SU-DHL-6 (cell line): ENCODE measurements around the gene MPC1L.

Experiments used
- H2AFZ ChIP-seq: fragments of 200-600 bp; sonication (generic); 2 replicates; pipeline ENCODE4 v1.6.1; 2014; ENCODE audit warnings: low read depth, mild to moderate bottlenecking, moderate library complexity, mixed read lengths, antibody characterized with exemption, low read length; ENCODE audit not compliant: severe bottlenecking
- H3F3A ChIP-seq: fragments of 200-600 bp; shearing (Covaris generic); 2 replicates; pipeline ENCODE4 v1.6.0; 2016; ENCODE audit warnings: antibody characterized with exemption, mild to moderate bottlenecking; ENCODE audit not compliant: insufficient read depth
- H3K27ac ChIP-seq: fragments of 200-600 bp; sonication (generic); 2 replicates; pipeline ENCODE4 v1.5.1; 2016; ENCODE audit warnings: low read depth, mild to moderate bottlenecking, low read length, moderate library complexity, mixed read lengths
- H3K27me3 ChIP-seq: fragments of 200-600 bp; sonication (generic), shearing (Covaris generic); 2 replicates; pipeline ENCODE4 v1.6.0; 2014; ENCODE audit warnings: mild to moderate bottlenecking, low read length
- H3K36me3 ChIP-seq: fragments of 200-600 bp; sonication (generic); 2 replicates; pipeline ENCODE4 v1.6.1; 2014; ENCODE audit warnings: mild to moderate bottlenecking, low read length, mixed read lengths
- H3K4me2 ChIP-seq: fragments of 300-600, 200-600 bp; shearing (Covaris generic), sonication (generic); 2 replicates; pipeline ENCODE4 v1.6.0; 2014; ENCODE audit warnings: low read length, low read depth, mild to moderate bottlenecking; ENCODE audit not compliant: poor library complexity, severe bottlenecking
- H3K4me3 ChIP-seq: fragments of 200-600 bp; sonication (generic); 2 replicates; pipeline ENCODE4 v1.5.1; 2014; ENCODE audit warnings: antibody characterized with exemption, low read length, mild to moderate bottlenecking, mixed read lengths; ENCODE audit not compliant: insufficient read depth, poor library complexity, severe bottlenecking
- H3K79me2 ChIP-seq: fragments of 200-600 bp; sonication (generic); 2 replicates; pipeline ENCODE4 v1.6.1; 2014; ENCODE audit warnings: mild to moderate bottlenecking, low read length, moderate library complexity; ENCODE audit not compliant: insufficient read depth
- H3K9ac ChIP-seq: fragments of 200-600 bp; sonication (generic); 2 replicates; pipeline ENCODE4 v1.7.0; 2014; ENCODE audit warnings: mild to moderate bottlenecking, low read length
- H3K9me2 ChIP-seq: fragments of 200-600 bp; sonication (generic); replicated peaks from 2 replicates; pipeline ENCODE4 v1.6.1; 2014; ENCODE audit warnings: low read length; ENCODE audit not compliant: insufficient read depth
- H3K9me3 ChIP-seq: fragments of 200-600 bp; sonication (generic); 2 replicates; pipeline ENCODE4 v1.6.1; 2014; ENCODE audit warnings: low read length, mixed read lengths; ENCODE audit not compliant: insufficient read depth
- H4K20me1 ChIP-seq: fragments of 200-600 bp; sonication (generic); 2 replicates; pipeline ENCODE4 v1.6.1; 2014; ENCODE audit warnings: low read depth, mild to moderate bottlenecking, antibody characterized with exemption, low read length, moderate library complexity, mixed read lengths
- EZH2phosphoT487 ChIP-seq: fragments of 200-600 bp; sonication (generic), shearing (Covaris generic); conservative IDR thresholded peaks from 2 replicates; pipeline ENCODE4 v1.6.1; 2018; ENCODE audit warnings: mild to moderate bottlenecking, antibody characterized with exemption, low read length, moderate library complexity, mixed read lengths
- TF ChIP-seq, protein P1 (sequence below): fragments of 200-600 bp; sonication (generic); IDR thresholded peaks from one replicate; pipeline ENCODE4 v1.5.1; 2017; ENCODE audit warnings: antibody characterized with exemption, mild to moderate bottlenecking, low read length, moderate library complexity; ENCODE audit not compliant: insufficient read depth, poor library complexity, severe bottlenecking

The MPC1L gene

DNA sequence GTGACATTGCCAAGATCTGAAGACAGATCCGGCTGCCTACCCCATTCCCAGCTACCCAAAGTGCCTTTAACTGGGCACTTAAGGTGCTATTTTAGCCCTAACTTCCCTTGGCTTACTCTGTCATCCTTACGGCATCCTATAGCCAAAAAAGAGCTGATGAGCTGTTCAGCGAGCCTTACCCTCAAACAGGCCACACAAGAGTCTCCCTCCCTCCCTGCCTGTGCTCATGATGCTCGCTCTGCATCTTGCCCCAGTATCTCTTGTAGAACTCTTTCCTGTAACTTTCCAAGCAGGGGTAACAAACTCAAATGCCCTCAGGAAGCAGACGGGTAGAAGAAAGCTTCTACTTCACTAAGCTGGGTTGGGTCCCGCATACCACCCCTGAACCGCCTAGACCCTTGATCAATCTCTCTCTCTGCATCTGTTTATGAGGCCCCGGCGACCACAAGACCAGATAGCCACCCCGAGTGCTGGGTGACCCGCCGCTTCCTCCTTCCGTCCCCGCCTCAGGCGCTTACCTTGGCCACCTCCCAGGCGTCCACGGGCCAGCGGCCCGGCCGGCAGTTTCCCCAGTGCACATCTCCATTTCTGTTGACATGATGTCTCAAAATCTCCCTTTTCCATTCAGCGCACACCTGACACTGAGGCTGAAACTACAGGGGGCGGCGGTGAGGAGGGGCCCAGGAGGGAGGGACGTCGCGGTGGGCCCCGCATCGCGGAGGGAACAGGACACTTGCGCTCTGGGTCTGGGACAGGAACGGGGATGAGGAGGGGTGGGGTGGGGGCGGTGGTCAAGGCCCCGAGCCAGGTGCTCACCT lies 23.5 kb downstream of the MPC1L start:
- TF ChIP-seq, protein P1, sequence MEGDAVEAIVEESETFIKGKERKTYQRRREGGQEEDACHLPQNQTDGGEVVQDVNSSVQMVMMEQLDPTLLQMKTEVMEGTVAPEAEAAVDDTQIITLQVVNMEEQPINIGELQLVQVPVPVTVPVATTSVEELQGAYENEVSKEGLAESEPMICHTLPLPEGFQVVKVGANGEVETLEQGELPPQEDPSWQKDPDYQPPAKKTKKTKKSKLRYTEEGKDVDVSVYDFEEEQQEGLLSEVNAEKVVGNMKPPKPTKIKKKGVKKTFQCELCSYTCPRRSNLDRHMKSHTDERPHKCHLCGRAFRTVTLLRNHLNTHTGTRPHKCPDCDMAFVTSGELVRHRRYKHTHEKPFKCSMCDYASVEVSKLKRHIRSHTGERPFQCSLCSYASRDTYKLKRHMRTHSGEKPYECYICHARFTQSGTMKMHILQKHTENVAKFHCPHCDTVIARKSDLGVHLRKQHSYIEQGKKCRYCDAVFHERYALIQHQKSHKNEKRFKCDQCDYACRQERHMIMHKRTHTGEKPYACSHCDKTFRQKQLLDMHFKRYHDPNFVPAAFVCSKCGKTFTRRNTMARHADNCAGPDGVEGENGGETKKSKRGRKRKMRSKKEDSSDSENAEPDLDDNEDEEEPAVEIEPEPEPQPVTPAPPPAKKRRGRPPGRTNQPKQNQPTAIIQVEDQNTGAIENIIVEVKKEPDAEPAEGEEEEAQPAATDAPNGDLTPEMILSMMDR = no peak
- TF ChIP-seq EZH2phosphoT487 = no peak
- H3K4me2 ChIP-seq = peak overlapping the region; percentile 76
- no peaks in the 10 kb centered on the region for H3K9me3 ChIP-seq
- no peaks in the 10 kb centered on the region for H3K9me2 ChIP-seq
- H3F3A ChIP-seq = peaks cover 9% of the 10 kb centered on the region; the same call in 1 of the 2 replicates
- H3K4me3 ChIP-seq = peak overlapping the region; percentile 77
- H3K36me3 ChIP-seq = peaks cover 4% of the 10 kb centered on the region; the same call in 1 of the 2 replicates
- H2AFZ ChIP-seq = peak overlapping the region; percentile 34
- no peaks in the 10 kb centered on the region for H3K27me3 ChIP-seq
- no peaks in the 10 kb centered on the region for H4K20me1 ChIP-seq
- peak overlapping the region; percentile 77 for H3K27ac ChIP-seq
- peak overlapping the region; percentile 77 for H3K9ac ChIP-seq
- peaks cover 48% of the 10 kb centered on the region for H3K79me2 ChIP-seq

DNA sequence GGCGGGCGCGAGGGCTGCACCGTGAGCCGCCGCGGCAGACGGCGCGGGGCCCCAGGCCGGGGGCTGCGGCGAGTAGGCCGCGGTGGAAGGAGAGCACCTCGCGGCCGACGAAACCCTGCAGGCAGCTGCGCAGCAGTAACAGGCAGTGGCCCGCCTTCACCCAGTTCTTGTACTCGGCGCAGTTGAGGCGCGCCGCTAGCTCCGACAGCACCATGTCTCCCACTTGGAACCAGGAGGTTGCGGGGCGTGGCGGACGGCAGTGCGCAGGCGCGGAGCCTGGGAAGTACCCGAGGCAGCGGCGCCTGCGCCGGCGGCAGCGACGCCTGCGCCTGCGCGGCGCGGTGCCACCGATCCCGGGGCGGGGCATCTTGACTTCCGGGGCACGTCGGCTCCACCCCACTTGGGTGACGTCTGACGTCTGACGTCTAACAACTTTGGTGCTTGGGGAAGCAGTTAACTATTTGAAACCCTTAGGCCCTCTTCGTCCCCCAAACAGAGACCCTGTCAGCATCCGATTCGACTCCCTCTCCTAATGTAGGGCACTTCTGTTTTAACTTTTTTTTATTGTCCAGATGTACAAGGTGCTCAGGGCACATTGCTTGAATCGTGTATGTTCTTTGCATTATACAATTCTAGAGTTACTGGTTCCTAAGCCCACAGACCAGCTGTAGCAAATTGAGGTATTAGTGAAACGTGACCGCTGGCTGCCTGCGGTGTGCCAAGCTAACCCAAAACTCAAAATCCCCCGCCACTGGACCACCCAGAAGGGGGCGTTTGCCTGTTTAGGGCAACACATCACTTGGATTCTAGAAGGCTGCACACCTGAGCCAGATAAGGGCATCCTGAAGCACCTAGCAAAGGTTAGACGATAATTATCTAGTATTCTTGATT lies 24.3 kb downstream of the MPC1L start, which contains the start of gene CXorf38:
CXorf38 (minus strand) TSS at position 255 of the 891 bp plus-strand sequence; CDS start at position 214, 41 bp downstream.
- TF ChIP-seq, protein P1 = no peak
- no peak for TF ChIP-seq EZH2phosphoT487
- Histone ChIP-seq H3K79me2 (peaks cover 40% of the 10 kb centered on the region), H3K4me3 (peak within 1 kb of the TSS; percentile 77), H3K9me2 (no peaks in the 10 kb centered on the region), H3K27me3 (no peaks in the 10 kb centered on the region), H2AFZ (peak within 1 kb of the TSS; percentile 34), H3K36me3 (peaks cover 4% of the 10 kb centered on the region; the same call in 1 of the 2 replicates), H3K9ac (peak within 1 kb of the TSS; percentile 77), H3K4me2 (peak within 1 kb of the TSS; percentile 76), H3K27ac (peak within 1 kb of the TSS; percentile 77), H4K20me1 (no peaks in the 10 kb centered on the region), H3F3A (peaks cover 18% of the 10 kb centered on the region; the same call in 1 of the 2 replicates), H3K9me3 (no peaks in the 10 kb centered on the region)

DNA sequence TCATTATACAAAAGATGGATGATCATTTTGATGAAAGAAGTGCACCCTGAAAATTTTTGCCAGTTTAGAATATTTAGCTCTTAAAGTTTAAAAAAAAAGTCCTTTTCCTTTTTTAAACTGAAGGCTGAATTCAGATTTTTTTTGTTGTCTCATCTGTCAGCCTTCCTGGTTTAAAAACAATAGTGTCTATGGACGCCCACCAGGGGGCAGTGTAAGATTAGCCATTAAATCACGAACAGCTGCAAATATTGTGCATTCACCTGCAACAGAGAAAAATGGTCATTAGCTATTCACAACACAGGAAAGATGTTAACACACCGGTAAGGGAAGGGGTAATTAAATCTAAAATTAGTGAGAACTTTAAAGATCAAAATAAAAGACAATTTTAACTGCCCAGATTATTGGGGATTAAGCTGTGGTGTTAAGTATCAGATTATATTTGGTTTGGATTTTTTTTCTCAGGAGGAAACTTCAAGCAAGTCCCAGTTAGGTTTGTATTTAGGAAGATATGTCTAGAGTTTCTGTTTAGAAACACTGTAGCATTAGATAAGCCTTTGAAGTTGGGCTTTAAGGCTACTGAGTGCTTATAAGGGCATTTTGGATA lies 28.5 kb downstream of the MPC1L start:
- no peaks in the 10 kb centered on the region for H3K9me3 ChIP-seq
- H3F3A ChIP-seq = peaks cover 23% of the 10 kb centered on the region; the same call in 1 of the 2 replicates
- peaks cover 4% of the 10 kb centered on the region; the same call in 1 of the 2 replicates for H3K36me3 ChIP-seq

More for the DNA sequence above, 28.5 kb downstream of the MPC1L start:
- Histone ChIP-seq H3K4me2 (no peak overlapping the region), H3K4me3 (no peak overlapping the region), H2AFZ (no peak overlapping the region), H3K9me2 (no peaks in the 10 kb centered on the region), H4K20me1 (no peaks in the 10 kb centered on the region), H3K79me2 (peaks cover 3% of the 10 kb centered on the region), H3K27me3 (no peaks in the 10 kb centered on the region), H3K9ac (no peak overlapping the region), H3K27ac (no peak overlapping the region)
- no peak for TF ChIP-seq EZH2phosphoT487
- TF ChIP-seq, protein P1 = peak; percentile 30
